Activated CD8-positive, alpha-beta T cell treated with anti-CD3 and anti-CD28 coated beads, Interleukin-2, amount 10 ng/mL, durations not matched to agents 7 days and 5 days (primary cell): ENCODE measurements around the gene FPGT. TPM values are rescaled to one million over a fixed set of nuclear protein-coding genes. Genes with fewer than 3 reads are reported as not detected.
"Not testable (repeated sequence)": the region's sequence is repeated elsewhere in the genome, so short reads cannot be mapped to it uniquely, and the experiment has no call there.

Experiments
- ATAC-seq: fragments of 150-1000 bp; cut with Tn5 transposase; one replicate; pipeline ENCODE4 v1.10.0; 2021; ENCODE audit warnings: moderate library complexity
- CTCF ChIA-PET: fragments of 350-600 bp; sonication (Branson Sonifier 250); formaldehyde crosslinking; loops from one replicate; lab custom pipeline; 2021; ENCODE audit warnings: antibody characterized with exemption; lab: Charles Lee
- POLR2A ChIA-PET: fragments of 350-600 bp; sonication (Branson Sonifier 250); formaldehyde crosslinking; loops from one replicate; lab custom pipeline; 2021; ENCODE audit warnings: antibody characterized with exemption; lab: Charles Lee
- DNase-seq: peaks from one replicate; pipeline ENCODE4 v3.0.0-alpha.2; 2020
- H3K27ac Mint-ChIP-seq: one replicate; pipeline ENCODE4 v1.8.0; 2021; ENCODE audit warnings: mild to moderate bottlenecking, mixed read lengths
- H3K27me3 Mint-ChIP-seq: one replicate; pipeline ENCODE4 v1.8.0; 2021; ENCODE audit warnings: low read depth, mixed read lengths
- H3K36me3 Mint-ChIP-seq: one replicate; pipeline ENCODE4 v1.8.0; 2021; ENCODE audit warnings: low read depth, mixed read lengths
- H3K4me1 Mint-ChIP-seq: one replicate; pipeline ENCODE4 v1.8.0; 2021; ENCODE audit warnings: low read depth, mixed read lengths
- H3K4me3 Mint-ChIP-seq: one replicate; pipeline ENCODE4 v1.8.0; 2021; ENCODE audit warnings: mild to moderate bottlenecking, mixed read lengths
- H3K9me3 Mint-ChIP-seq: one replicate; pipeline ENCODE4 v1.8.0; 2022; ENCODE audit warnings: mixed read lengths; ENCODE audit not compliant: insufficient read depth
- total RNA-seq, 2 experiments: library from RNA; stranded (reverse); gene quantifications; one replicate each; pipeline ENCODE4 v1.2.3, GENCODE V29; 2021

FPGT gene
- total RNA-seq, 2 experiments from 2014 or later, result 8.5 to 8.6 TPM

DNA sequence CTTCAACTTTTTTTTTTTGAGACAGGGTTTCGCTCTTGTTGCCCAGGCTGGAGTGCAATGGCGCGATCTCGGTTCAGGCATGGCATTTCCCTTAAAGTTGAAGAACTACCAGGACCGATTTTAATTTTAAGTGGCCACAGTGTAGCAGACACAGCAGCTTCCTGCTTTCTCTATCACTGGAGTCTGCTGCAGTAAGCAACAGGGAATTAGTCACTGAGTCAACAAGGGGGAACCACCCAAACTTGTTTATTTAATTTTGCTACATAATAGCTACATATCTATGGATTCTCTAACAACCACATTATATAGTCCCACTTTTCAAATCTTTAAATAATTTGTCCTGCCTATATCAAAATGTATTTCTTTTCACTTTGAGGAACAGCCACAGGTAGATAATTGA is 24.7 kb downstream of the FPGT start:
- no peaks in the 10 kb centered on the region for H3K27me3 Mint-ChIP-seq
- H3K4me1 Mint-ChIP-seq, result no peaks in the 10 kb centered on the region
- POLR2A ChIA-PET, result no interaction called here
- H3K36me3 Mint-ChIP-seq, result no peaks in the 10 kb centered on the region
- no peak overlapping the region for H3K4me3 Mint-ChIP-seq
- CTCF ChIA-PET, result no interaction called here
- no peak overlapping the region for H3K27ac Mint-ChIP-seq
- DNase-seq, result no peak
- ATAC-seq, result no peak
- peaks cover 9% of the 10 kb centered on the region for H3K9me3 Mint-ChIP-seq

DNA sequence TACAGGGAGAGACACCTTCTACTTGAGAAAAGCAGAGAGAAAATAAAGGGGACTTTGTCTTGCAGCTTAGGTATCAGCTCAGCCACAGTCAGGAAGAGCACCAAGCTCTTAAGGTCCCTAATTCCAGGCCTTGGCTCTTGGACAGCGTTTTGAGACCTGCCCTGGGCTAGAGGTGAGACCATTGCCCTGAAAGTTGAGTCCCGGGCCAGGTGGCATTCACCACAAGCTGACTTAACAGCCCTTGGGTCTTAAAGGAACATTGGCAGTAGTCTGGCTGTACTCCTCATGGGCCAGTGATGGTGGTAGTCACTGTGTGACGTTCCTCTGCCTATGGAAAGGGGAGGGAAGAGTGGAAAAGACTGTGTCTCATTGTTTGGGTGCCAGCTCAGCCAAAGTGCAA is 25.4 kb downstream of the FPGT start:
- H3K9me3 Mint-ChIP-seq, result peaks cover 9% of the 10 kb centered on the region
- CTCF ChIA-PET, result no interaction called here

DNA sequence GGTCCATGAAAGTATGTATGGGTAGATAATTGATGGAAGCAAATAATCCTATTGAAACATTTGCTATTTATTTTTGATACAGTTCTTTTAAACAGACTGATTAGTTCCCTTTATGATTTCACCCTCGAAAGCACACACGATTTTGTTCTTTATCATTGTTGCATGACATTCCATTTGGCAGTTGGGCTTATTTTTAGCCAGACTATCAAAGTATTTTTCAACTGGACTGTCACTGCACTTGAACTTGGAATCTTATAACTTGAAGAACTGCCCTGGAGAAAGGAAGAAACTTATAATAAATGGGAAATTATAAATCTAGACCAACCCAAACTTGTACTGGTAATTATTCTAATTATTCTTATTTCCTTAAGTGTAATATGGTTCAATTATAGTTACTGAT is 37.1 kb downstream of the FPGT start, which contains the start of gene TNNI3K:
TSS of gene TNNI3K (plus strand) at position 235 of the 400 bp plus-strand sequence. CDS start at position 300, 65 bp downstream.
- no peak for DNase-seq
- no peak for ATAC-seq
- Mint-ChIP-seq H3K27me3 (no peaks in the 10 kb centered on the region), H3K4me1 (no peaks in the 10 kb centered on the region), H3K36me3 (no peaks in the 10 kb centered on the region), H3K27ac (no peak within 1 kb of the TSS), H3K4me3 (no peak within 1 kb of the TSS), H3K9me3 (no peaks in the 10 kb centered on the region)
- ChIA-PET POLR2A (no interaction called here), CTCF (no interaction called here)

More for the DNA sequence above, 25.4 kb downstream of the FPGT start:
- H3K36me3 Mint-ChIP-seq, result no peaks in the 10 kb centered on the region
- DNase-seq (no peak), ATAC-seq (no peak)
- no peaks in the 10 kb centered on the region for H3K27me3 Mint-ChIP-seq
- no peaks in the 10 kb centered on the region for H3K4me1 Mint-ChIP-seq
- POLR2A ChIA-PET, result no interaction called here
- no peak overlapping the region for H3K27ac Mint-ChIP-seq
- no peak overlapping the region for H3K4me3 Mint-ChIP-seq

DNA sequence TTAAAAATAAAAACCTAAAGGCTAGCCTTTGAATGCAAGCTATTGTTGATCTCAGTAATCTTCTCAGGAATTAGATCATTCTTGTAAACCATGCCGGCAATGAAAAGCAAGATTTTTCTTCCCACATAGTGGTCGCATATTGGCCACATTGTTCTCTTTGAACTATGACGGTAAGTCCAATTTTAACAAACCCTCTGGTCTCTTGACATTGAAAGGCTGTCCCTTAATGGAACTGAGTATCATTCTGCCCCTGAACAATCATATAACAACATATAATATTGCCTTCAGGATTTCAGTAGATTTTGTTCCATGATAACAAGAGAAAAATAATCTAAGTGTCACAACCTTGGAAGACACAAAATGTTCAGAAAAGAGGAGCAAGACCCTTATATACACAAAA is 38.4 kb downstream of the FPGT start:
- DNase-seq (no peak), ATAC-seq (no peak)
- Mint-ChIP-seq H3K4me1 (no peaks in the 10 kb centered on the region), H3K9me3 (no peaks in the 10 kb centered on the region), H3K27ac (no peak overlapping the region), H3K4me3 (no peak overlapping the region), H3K27me3 (no peaks in the 10 kb centered on the region), H3K36me3 (no peaks in the 10 kb centered on the region)
- POLR2A ChIA-PET, result no interaction called here
- CTCF ChIA-PET, result no interaction called here

DNA sequence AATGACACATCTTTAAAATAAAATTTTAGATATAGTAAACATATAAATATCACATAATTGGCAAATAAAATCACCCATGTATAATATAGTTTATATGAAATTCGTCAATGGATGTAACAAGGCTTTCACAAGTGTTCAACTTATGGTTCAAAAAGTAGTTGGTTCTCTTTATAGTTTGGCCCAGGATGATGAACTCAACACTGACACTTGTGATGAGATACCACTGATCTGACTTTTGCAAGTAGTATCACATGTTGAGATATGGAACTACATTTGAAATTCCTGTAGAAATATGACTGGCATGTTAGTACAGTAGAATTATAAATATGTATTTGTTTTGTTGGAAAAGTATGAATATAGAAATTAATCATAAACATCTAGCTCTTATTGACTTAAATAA is 39.0 kb downstream of the FPGT start:
- H3K36me3 Mint-ChIP-seq, result no peaks in the 10 kb centered on the region
- no peaks in the 10 kb centered on the region for H3K9me3 Mint-ChIP-seq
- DNase-seq, result no peak
- H3K4me1 Mint-ChIP-seq, result no peaks in the 10 kb centered on the region
- no peak overlapping the region for H3K4me3 Mint-ChIP-seq
- ChIA-PET CTCF (no interaction called here), POLR2A (no interaction called here)
- ATAC-seq, result no peak
- no peaks in the 10 kb centered on the region for H3K27me3 Mint-ChIP-seq
- H3K27ac Mint-ChIP-seq, result no peak overlapping the region

DNA sequence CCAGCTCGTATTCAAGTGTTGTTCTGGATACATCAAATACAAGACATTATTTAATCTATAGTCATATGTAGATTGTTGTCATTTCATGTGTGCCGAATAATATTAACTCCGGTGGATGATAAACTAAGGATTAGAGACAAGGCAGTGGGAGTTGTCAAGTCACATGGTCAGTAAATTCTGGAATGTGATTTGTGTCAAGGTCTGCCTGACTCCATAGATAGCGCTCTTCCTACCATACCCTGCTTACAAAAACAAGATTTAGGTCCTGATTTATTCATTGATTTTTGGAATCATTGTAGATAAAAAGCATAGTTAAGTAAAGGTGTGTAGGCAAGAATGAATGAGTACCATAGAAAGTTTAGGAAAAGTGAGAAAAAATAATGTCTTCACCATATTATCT is 39.7 kb downstream of the FPGT start:
- no peak for DNase-seq
- no peaks in the 10 kb centered on the region for H3K4me1 Mint-ChIP-seq
- H3K4me3 Mint-ChIP-seq, result no peak overlapping the region
- no peaks in the 10 kb centered on the region for H3K27me3 Mint-ChIP-seq
- H3K9me3 Mint-ChIP-seq, result no peaks in the 10 kb centered on the region
- H3K36me3 Mint-ChIP-seq, result no peaks in the 10 kb centered on the region
- ChIA-PET CTCF (no interaction called here), POLR2A (no interaction called here)
- H3K27ac Mint-ChIP-seq, result no peak overlapping the region
- ATAC-seq, result no peak

DNA sequence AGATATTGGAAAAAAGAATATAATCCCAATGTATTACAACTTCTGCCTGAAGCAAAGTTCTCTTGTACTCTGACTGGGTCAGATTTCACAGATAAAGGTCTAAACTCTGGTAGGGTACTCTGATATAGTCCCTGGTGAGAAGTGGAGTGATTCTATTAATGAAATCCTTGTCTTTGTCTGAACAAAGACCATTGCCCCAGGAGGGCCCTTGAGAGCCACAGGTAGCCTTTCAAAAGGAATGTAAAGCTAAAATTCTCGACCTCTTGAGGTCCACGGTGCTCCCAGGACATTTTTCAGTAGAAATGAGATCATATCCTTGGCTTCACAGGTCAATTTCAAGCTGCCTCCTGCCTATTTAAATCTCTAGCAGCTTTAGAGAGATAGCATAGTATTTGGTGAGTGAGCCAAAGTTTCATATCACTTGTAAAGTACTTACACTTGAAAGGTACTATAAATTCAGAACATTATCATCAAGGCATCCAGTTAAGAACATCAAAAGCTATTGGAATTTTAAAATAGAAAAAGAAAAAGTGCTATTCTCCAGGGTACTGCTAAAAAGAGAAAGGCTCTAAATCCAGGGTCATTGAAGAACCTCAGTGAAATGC is 47.2 kb downstream of the FPGT start:
- no peak overlapping the region for H3K4me3 Mint-ChIP-seq
- no peak for ATAC-seq
- no peaks in the 10 kb centered on the region for H3K27me3 Mint-ChIP-seq
- H3K4me1 Mint-ChIP-seq, result no peaks in the 10 kb centered on the region
- DNase-seq, result no peak
- H3K27ac Mint-ChIP-seq, result no peak overlapping the region
- CTCF ChIA-PET, result no interaction called here
- H3K36me3 Mint-ChIP-seq, result no peaks in the 10 kb centered on the region
- POLR2A ChIA-PET, result no interaction called here
- no peaks in the 10 kb centered on the region for H3K9me3 Mint-ChIP-seq

DNA sequence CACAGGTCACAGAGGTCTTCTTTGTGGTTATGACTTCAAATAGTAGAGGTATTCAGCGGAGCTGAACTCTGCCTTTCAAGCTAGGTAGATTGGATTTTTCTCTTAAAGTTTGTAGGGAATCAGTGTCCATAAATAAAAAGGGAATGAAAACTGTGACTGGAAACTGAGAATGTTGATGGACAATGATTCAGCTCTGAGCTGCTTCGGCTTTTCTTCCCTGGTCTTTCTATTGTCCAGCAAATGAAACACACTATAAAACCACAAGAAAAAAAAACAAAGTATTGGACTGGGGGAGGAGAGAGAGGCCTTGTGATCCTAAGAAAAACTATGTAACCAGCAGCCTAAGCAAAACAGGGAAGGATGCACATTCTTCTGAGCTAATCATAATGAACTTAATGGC is 48.3 kb downstream of the FPGT start:
- ChIA-PET CTCF (no interaction called here), POLR2A (no interaction called here)
- Mint-ChIP-seq H3K4me1 (no peaks in the 10 kb centered on the region), H3K27me3 (no peaks in the 10 kb centered on the region), H3K9me3 (no peaks in the 10 kb centered on the region), H3K27ac (no peak overlapping the region), H3K36me3 (no peaks in the 10 kb centered on the region), H3K4me3 (no peak overlapping the region)
- no peak for DNase-seq
- no peak for ATAC-seq

DNA sequence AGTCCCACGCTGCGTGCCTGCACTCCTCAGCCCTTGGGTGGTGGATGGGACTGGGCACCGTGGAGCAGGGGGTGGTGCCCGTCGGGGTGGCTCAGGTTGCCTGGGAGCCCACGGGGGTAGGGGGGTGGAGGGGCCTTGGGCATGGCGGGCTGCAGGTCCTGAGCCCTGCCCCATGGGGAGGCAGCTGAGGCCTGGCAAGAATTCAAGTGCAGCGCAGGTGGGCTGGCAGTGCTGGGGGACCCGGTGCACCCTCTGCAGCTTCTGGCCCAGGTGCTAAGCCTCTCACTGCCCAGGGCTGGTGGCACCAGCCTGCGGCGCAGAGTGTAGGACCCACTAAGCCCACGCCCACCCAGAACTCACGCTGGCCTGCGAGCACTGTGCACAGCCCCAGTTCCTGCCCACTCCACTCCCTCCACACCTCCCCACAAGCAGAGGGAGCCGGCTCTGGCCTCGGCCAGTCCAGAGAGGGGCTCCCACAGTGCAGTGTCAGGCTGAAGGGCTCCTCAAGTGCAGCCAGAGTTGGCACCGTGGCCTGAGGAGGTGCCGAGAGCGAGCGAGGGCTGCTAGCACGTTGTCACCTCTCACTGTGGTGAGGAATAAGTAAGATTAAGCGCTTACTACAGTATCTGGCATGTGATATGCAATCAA is 50.0 kb downstream of the FPGT start:
- H3K4me3 Mint-ChIP-seq, result no peak overlapping the region
- H3K4me1 Mint-ChIP-seq, result no peaks in the 10 kb centered on the region
- ATAC-seq (no peak), DNase-seq (no peak)
- no peaks in the 10 kb centered on the region for H3K9me3 Mint-ChIP-seq
- no peaks in the 10 kb centered on the region for H3K27me3 Mint-ChIP-seq
- no peak overlapping the region for H3K27ac Mint-ChIP-seq
- ChIA-PET POLR2A (no interaction called here), CTCF (no interaction called here)
- no peaks in the 10 kb centered on the region for H3K36me3 Mint-ChIP-seq

DNA sequence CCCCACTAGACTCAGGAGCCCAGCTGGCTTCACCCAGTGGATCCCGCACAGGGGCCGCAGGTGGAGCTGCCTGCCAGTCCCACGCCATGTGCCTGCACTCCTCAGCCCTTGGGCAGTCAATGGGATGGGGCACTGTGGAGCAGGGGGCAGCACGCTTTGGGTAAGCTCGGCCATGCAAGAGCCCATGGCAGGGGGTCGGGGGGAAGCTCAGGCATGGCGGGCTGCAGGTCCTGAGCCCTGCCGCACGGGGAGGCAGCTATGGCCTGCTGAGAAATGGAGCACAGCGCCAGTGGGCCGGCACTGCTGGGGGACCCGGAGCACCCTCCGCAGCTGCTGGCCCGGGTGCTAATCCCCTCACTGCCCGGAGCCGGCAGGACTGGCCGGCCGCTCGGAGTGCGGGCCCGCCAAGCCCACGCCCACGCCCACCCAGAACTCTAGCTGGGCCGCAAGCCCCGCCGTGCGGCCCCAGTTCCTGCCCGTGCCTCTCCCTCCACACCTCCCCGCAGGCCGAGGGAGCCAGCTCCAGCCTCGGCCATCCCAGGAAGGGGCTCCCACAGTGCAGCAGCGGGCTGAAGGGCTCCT is 55.3 kb downstream of the FPGT start:
- H3K4me1 Mint-ChIP-seq, H3K4me3 Mint-ChIP-seq, ATAC-seq, H3K27me3 Mint-ChIP-seq, H3K27ac Mint-ChIP-seq, POLR2A ChIA-PET, H3K36me3 Mint-ChIP-seq, CTCF ChIA-PET, DNase-seq, H3K9me3 Mint-ChIP-seq: not testable (repeated sequence)
